SU-DHL-6 (cell line): Measurements from ENCODE around the gene MAK.

Experiments used
- H2AFZ ChIP-seq: fragments of 200-600 bp; sonication (generic); 2 replicates; pipeline ENCODE4 v1.6.1; 2014; ENCODE audit warnings: low read depth, mild to moderate bottlenecking, moderate library complexity, mixed read lengths, antibody characterized with exemption, low read length; ENCODE audit not compliant: severe bottlenecking
- H3F3A ChIP-seq: fragments of 200-600 bp; shearing (Covaris generic); 2 replicates; pipeline ENCODE4 v1.6.0; 2016; ENCODE audit warnings: antibody characterized with exemption, mild to moderate bottlenecking; ENCODE audit not compliant: insufficient read depth
- H3K27ac ChIP-seq: fragments of 200-600 bp; sonication (generic); 2 replicates; pipeline ENCODE4 v1.5.1; 2016; ENCODE audit warnings: low read depth, mild to moderate bottlenecking, low read length, moderate library complexity, mixed read lengths
- H3K27me3 ChIP-seq: fragments of 200-600 bp; sonication (generic), shearing (Covaris generic); 2 replicates; pipeline ENCODE4 v1.6.0; 2014; ENCODE audit warnings: mild to moderate bottlenecking, low read length
- H3K36me3 ChIP-seq: fragments of 200-600 bp; sonication (generic); 2 replicates; pipeline ENCODE4 v1.6.1; 2014; ENCODE audit warnings: mild to moderate bottlenecking, low read length, mixed read lengths
- H3K4me2 ChIP-seq: fragments of 300-600, 200-600 bp; shearing (Covaris generic), sonication (generic); 2 replicates; pipeline ENCODE4 v1.6.0; 2014; ENCODE audit warnings: low read length, low read depth, mild to moderate bottlenecking; ENCODE audit not compliant: poor library complexity, severe bottlenecking
- H3K4me3 ChIP-seq: fragments of 200-600 bp; sonication (generic); 2 replicates; pipeline ENCODE4 v1.5.1; 2014; ENCODE audit warnings: antibody characterized with exemption, low read length, mild to moderate bottlenecking, mixed read lengths; ENCODE audit not compliant: insufficient read depth, poor library complexity, severe bottlenecking
- H3K79me2 ChIP-seq: fragments of 200-600 bp; sonication (generic); 2 replicates; pipeline ENCODE4 v1.6.1; 2014; ENCODE audit warnings: mild to moderate bottlenecking, low read length, moderate library complexity; ENCODE audit not compliant: insufficient read depth
- H3K9ac ChIP-seq: fragments of 200-600 bp; sonication (generic); 2 replicates; pipeline ENCODE4 v1.7.0; 2014; ENCODE audit warnings: mild to moderate bottlenecking, low read length
- H3K9me2 ChIP-seq: fragments of 200-600 bp; sonication (generic); replicated peaks from 2 replicates; pipeline ENCODE4 v1.6.1; 2014; ENCODE audit warnings: low read length; ENCODE audit not compliant: insufficient read depth
- H3K9me3 ChIP-seq: fragments of 200-600 bp; sonication (generic); 2 replicates; pipeline ENCODE4 v1.6.1; 2014; ENCODE audit warnings: low read length, mixed read lengths; ENCODE audit not compliant: insufficient read depth
- H4K20me1 ChIP-seq: fragments of 200-600 bp; sonication (generic); 2 replicates; pipeline ENCODE4 v1.6.1; 2014; ENCODE audit warnings: low read depth, mild to moderate bottlenecking, antibody characterized with exemption, low read length, moderate library complexity, mixed read lengths
- CTCF ChIP-seq: fragments of 200-600 bp; sonication (generic); IDR thresholded peaks from one replicate; pipeline ENCODE4 v1.5.1; 2017; ENCODE audit warnings: antibody characterized with exemption, mild to moderate bottlenecking, low read length, moderate library complexity; ENCODE audit not compliant: insufficient read depth, poor library complexity, severe bottlenecking
- EZH2phosphoT487 ChIP-seq: fragments of 200-600 bp; sonication (generic), shearing (Covaris generic); conservative IDR thresholded peaks from 2 replicates; pipeline ENCODE4 v1.6.1; 2018; ENCODE audit warnings: mild to moderate bottlenecking, antibody characterized with exemption, low read length, moderate library complexity, mixed read lengths

The MAK gene

GRCh38 chr6:10880366-10880765, 42.0 kb upstream of the MAK start:
- Histone ChIP-seq H3F3A (no peaks in the 10 kb centered on the region), H3K9ac (no peak overlapping the region), H3K27ac (no peak overlapping the region), H3K36me3 (no peaks in the 10 kb centered on the region), H3K79me2 (no peaks in the 10 kb centered on the region), H2AFZ (no peak overlapping the region), H3K4me2 (no peak overlapping the region), H3K4me3 (no peak overlapping the region), H3K27me3 (no peaks in the 10 kb centered on the region), H4K20me1 (no peaks in the 10 kb centered on the region), H3K9me2 (no peaks in the 10 kb centered on the region), H3K9me3 (no peaks in the 10 kb centered on the region)
- TF ChIP-seq CTCF (no peak), EZH2phosphoT487 (no peak)

- Histone ChIP-seq H4K20me1 (no peaks in the 10 kb centered on the region), H3K9ac (no peak overlapping the region), H3K27ac (no peak overlapping the region), H3K9me2 (no peaks in the 10 kb centered on the region), H3K4me2 (no peak overlapping the region), H3F3A (no peaks in the 10 kb centered on the region), H3K4me3 (no peak overlapping the region), H3K36me3 (no peaks in the 10 kb centered on the region), H3K79me2 (no peaks in the 10 kb centered on the region), H3K9me3 (no peaks in the 10 kb centered on the region), H3K27me3 (no peaks in the 10 kb centered on the region), H2AFZ (no peak overlapping the region)
- TF ChIP-seq CTCF (no peak), EZH2phosphoT487 (no peak)
Measured at GRCh38 chr6:10877871-10878270, 39.5 kb upstream of the MAK start.

GRCh38 chr6:10877012-10877411, 38.7 kb upstream of the MAK start:
- Histone ChIP-seq H3K4me3 (no peak overlapping the region), H3K36me3 (no peaks in the 10 kb centered on the region), H4K20me1 (no peaks in the 10 kb centered on the region), H3K79me2 (no peaks in the 10 kb centered on the region), H3F3A (no peaks in the 10 kb centered on the region), H3K4me2 (no peak overlapping the region), H2AFZ (no peak overlapping the region), H3K9ac (no peak overlapping the region), H3K27ac (no peak overlapping the region), H3K9me3 (no peaks in the 10 kb centered on the region), H3K27me3 (no peaks in the 10 kb centered on the region), H3K9me2 (no peaks in the 10 kb centered on the region)
- TF ChIP-seq EZH2phosphoT487 (no peak), CTCF (no peak)

GRCh38 chr6:10875026-10875425, 36.7 kb upstream of the MAK start:
- no peaks in the 10 kb centered on the region for H3K36me3 ChIP-seq
- H3K27me3 ChIP-seq: no peaks in the 10 kb centered on the region
- no peak overlapping the region for H3K4me2 ChIP-seq
- H3K79me2 ChIP-seq: no peaks in the 10 kb centered on the region
- H3K9ac ChIP-seq: no peak overlapping the region
- TF ChIP-seq CTCF (no peak), EZH2phosphoT487 (no peak)
- H3K4me3 ChIP-seq: no peak overlapping the region
- no peaks in the 10 kb centered on the region for H3F3A ChIP-seq
- H3K9me3 ChIP-seq: no peaks in the 10 kb centered on the region
- H3K27ac ChIP-seq: no peak overlapping the region
- H3K9me2 ChIP-seq: no peaks in the 10 kb centered on the region
- no peaks in the 10 kb centered on the region for H4K20me1 ChIP-seq
- no peak overlapping the region for H2AFZ ChIP-seq
